Ishikawa (cell line): ENCODE measurements around the gene ABHD11.

Experiments used
- CEBPB ChIP-seq: IDR thresholded peaks from 2 replicates; pipeline ENCODE4 v1.6.1; 2012
- CREB1 ChIP-seq: IDR thresholded peaks from 2 replicates; pipeline ENCODE4 v1.6.1; 2012; ENCODE audit warnings: low read depth
- EGR1 ChIP-seq: IDR thresholded peaks from 2 replicates; pipeline ENCODE4 v1.6.1; 2012
- EP300 ChIP-seq: IDR thresholded peaks from 2 replicates; pipeline ENCODE4 v1.6.1; 2012; ENCODE audit warnings: borderline replicate concordance
- FOXM1 ChIP-seq: IDR thresholded peaks from 2 replicates; pipeline ENCODE4 v1.6.1; 2012; ENCODE audit warnings: low read depth, borderline replicate concordance
- MAX ChIP-seq: IDR thresholded peaks from 2 replicates; pipeline ENCODE4 v1.6.1; 2012
- NFIC ChIP-seq: IDR thresholded peaks from 2 replicates; pipeline ENCODE4 v1.6.1; 2012
- RAD21 ChIP-seq: IDR thresholded peaks from 2 replicates; pipeline ENCODE4 v1.6.1; 2012; ENCODE audit warnings: low read depth
- TAF1 ChIP-seq: IDR thresholded peaks from 2 replicates; pipeline ENCODE4 v1.6.1; 2012; ENCODE audit warnings: low read depth, mild to moderate bottlenecking
- TCF12 ChIP-seq: IDR thresholded peaks from 2 replicates; pipeline ENCODE4 v1.6.1; 2012; ENCODE audit warnings: low read depth
- TEAD4 ChIP-seq: IDR thresholded peaks from 2 replicates; pipeline ENCODE4 v1.6.1; 2012
- YY1 ChIP-seq: IDR thresholded peaks from 2 replicates; pipeline ENCODE4 v1.6.1; 2012; ENCODE audit warnings: low read depth
- ZBTB7A ChIP-seq: IDR thresholded peaks from 2 replicates; pipeline ENCODE4 v1.6.1; 2012; ENCODE audit warnings: low read depth
- TF ChIP-seq, protein P1 (sequence below): IDR thresholded peaks from 2 replicates; pipeline ENCODE4 v1.6.1; 2012
- TF ChIP-seq, protein P2 (sequence below): IDR thresholded peaks from 2 replicates; pipeline ENCODE4 v1.6.1; 2012; ENCODE audit warnings: low read depth, mild to moderate bottlenecking

Gene ABHD11, protein sequence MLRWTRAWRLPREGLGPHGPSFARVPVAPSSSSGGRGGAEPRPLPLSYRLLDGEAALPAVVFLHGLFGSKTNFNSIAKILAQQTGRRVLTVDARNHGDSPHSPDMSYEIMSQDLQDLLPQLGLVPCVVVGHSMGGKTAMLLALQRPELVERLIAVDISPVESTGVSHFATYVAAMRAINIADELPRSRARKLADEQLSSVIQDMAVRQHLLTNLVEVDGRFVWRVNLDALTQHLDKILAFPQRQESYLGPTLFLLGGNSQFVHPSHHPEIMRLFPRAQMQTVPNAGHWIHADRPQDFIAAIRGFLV

GRCh38 chr7:73738612-73739386, at the start of gene ABHD11:
Gene ABHD11, minus strand, starts transcription at chr7:73738802. Its CDS starts 32 bp downstream, at chr7:73738770.
- TF ChIP-seq EP300 (peak; percentile 34; the same call in 1 of the 2 replicates), MAX (peak; percentile 77), CREB1 (peak; percentile 41; the same call in 1 of the 2 replicates), TCF12 (peak; percentile 79), TEAD4 (no peak; the same call in 1 of the 2 replicates), EGR1 (0 out of 2 replicates have a peak, but pooled peaks have one; percentile 3), FOXM1 (no peak), CEBPB (peak; percentile 87), YY1 (no peak), RAD21 (no peak; the same call in 1 of the 2 replicates), TAF1 (0 out of 2 replicates have a peak, but pooled peaks have one; percentile 58), ZBTB7A (no peak), NFIC (peak; percentile 12; the same call in 1 of the 2 replicates)
- TF ChIP-seq, protein P1, sequence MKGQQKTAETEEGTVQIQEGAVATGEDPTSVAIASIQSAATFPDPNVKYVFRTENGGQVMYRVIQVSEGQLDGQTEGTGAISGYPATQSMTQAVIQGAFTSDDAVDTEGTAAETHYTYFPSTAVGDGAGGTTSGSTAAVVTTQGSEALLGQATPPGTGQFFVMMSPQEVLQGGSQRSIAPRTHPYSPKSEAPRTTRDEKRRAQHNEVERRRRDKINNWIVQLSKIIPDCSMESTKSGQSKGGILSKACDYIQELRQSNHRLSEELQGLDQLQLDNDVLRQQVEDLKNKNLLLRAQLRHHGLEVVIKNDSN = 0 out of 2 replicates have a peak, but pooled peaks have one; percentile 13
- TF ChIP-seq, protein P2, sequence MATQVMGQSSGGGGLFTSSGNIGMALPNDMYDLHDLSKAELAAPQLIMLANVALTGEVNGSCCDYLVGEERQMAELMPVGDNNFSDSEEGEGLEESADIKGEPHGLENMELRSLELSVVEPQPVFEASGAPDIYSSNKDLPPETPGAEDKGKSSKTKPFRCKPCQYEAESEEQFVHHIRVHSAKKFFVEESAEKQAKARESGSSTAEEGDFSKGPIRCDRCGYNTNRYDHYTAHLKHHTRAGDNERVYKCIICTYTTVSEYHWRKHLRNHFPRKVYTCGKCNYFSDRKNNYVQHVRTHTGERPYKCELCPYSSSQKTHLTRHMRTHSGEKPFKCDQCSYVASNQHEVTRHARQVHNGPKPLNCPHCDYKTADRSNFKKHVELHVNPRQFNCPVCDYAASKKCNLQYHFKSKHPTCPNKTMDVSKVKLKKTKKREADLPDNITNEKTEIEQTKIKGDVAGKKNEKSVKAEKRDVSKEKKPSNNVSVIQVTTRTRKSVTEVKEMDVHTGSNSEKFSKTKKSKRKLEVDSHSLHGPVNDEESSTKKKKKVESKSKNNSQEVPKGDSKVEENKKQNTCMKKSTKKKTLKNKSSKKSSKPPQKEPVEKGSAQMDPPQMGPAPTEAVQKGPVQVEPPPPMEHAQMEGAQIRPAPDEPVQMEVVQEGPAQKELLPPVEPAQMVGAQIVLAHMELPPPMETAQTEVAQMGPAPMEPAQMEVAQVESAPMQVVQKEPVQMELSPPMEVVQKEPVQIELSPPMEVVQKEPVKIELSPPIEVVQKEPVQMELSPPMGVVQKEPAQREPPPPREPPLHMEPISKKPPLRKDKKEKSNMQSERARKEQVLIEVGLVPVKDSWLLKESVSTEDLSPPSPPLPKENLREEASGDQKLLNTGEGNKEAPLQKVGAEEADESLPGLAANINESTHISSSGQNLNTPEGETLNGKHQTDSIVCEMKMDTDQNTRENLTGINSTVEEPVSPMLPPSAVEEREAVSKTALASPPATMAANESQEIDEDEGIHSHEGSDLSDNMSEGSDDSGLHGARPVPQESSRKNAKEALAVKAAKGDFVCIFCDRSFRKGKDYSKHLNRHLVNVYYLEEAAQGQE = no peak

DNA sequence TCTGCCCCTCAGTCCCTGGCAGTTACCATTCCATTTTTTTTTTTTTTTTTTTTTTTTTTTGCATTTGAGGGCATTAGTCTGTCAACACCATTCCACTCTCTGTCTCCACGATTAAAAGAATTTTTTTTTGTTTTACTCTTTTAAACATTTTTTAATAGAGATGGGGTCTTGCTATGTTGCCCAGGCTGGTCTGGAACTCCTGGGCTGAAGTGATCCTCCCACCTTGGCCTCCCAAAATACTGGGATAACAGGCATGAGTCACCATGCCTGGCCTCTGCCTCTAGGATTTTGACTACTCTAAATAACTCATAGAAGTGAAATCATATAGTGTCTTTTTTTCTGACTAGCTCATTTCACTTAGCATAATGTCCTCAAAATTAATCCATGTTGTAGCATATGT, 48.0 kb upstream of the ABHD11 start:
- TF ChIP-seq NFIC (no peak), EP300 (no peak), CEBPB (no peak), TCF12 (no peak), ZBTB7A (no peak), RAD21 (no peak), YY1 (no peak), MAX (no peak), FOXM1 (no peak), CREB1 (no peak), TAF1 (no peak), EGR1 (no peak), TEAD4 (no peak)
- TF ChIP-seq, protein P1 = no peak
- TF ChIP-seq, protein P2 = no peak

DNA sequence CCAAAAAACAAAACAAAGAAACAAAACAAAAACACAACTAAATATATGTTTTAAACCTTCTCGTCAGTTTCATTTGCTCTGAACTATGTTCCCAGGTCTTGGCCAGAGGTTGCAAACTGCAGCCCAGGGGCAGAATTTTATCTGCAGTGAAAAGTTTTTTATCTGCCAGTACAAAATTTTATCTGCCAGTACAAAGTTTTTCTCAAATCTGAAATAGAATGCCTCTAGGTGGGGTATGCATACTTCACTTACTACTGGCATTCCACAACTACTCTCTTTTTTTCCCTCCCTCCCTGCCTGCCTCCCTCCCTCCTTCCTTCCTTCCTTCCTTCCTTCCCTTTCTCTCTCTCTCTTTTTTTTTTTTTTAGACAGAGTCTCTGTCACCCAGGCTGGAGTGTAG, 40.9 kb upstream of the ABHD11 start:
- TF ChIP-seq MAX (no peak), CEBPB (no peak), NFIC (no peak), RAD21 (no peak), TCF12 (no peak), YY1 (no peak), TAF1 (no peak), FOXM1 (no peak), TEAD4 (no peak), EP300 (no peak), ZBTB7A (no peak), CREB1 (no peak)
- TF ChIP-seq, protein P1 = no peak

DNA sequence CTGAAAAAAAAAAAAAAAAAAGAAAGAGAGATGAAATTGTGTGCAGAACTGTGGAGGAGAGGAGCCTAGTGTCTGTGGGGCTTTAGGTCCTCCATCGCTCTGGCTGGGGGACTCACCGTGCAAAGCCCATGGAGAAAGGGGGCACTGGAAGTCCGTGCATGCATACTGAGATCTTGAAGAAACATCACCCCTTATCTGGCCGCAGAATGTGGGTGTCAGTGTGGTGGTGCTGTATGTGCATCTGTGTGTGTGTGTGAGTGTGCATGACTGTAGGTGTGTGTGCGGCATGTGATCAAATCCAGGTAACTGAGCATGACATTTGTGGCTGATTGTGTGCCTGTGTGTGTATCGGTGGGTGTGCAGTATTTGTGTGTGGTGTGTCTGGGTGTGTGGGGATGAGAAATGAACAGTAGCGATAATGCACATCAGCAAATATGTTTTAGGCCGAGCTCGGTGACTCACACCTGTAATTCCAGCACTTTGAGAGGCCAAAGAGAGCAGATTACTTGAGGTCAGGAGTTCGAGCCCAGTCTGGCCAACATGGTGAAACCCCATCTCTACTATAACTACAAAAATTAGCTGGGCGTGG, 40.3 kb upstream of the ABHD11 start:
- TF ChIP-seq TAF1 = no peak
- TF ChIP-seq, protein P1 = no peak
- no peak for TF ChIP-seq RAD21
- TF ChIP-seq TCF12 = no peak
- TF ChIP-seq, protein P2 = no peak
- no peak for TF ChIP-seq MAX
- TF ChIP-seq TEAD4 = no peak
- no peak for TF ChIP-seq ZBTB7A
- no peak for TF ChIP-seq NFIC
- no peak for TF ChIP-seq YY1
- no peak for TF ChIP-seq CREB1
- TF ChIP-seq EP300 = no peak
- TF ChIP-seq EGR1 = no peak
- no peak for TF ChIP-seq FOXM1
- no peak for TF ChIP-seq CEBPB
